ENCODE data around the gene DHRS4L2. TPM values are rescaled to one million over a fixed set of nuclear protein-coding genes. Genes with fewer than 3 reads are reported as not detected.
"Not testable (repeated sequence)": the region's sequence is repeated elsewhere in the genome, so short reads cannot be mapped to it uniquely, and the experiment has no call there.

The DHRS4L2 gene
- total RNA-seq, 1 donor from 2014 or later, result 5.5 TPM

DNA sequence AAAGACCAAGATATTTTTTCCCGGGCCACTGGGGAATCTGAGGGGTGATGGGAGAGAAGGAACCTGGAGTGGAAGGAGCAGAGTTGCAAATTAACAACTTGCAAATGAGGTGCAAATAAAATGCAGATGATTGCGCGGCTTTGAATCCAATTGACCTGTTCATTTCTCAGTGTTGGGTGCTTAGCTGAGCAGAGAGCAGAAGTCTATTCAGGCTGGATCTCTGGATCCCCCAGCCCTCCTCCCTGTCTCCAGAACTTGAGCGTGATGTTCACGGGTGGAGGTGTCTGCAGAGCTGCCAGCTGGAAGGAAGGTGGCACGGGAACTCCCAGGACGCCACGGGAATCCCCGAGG, 19.6 kb upstream of the DHRS4L2 start:
- H3K4me3 ChIP-seq (ENCODE audit: low read depth, low read length); DNase-seq (ENCODE audit: low read depth); FAIRE-seq; H3K36me3 ChIP-seq (ENCODE audit: control insufficient read depth, insufficient read depth, low read length); H3K27me3 ChIP-seq (ENCODE audit: control insufficient read depth, insufficient read depth, low read length): not testable (repeated sequence)

DNA sequence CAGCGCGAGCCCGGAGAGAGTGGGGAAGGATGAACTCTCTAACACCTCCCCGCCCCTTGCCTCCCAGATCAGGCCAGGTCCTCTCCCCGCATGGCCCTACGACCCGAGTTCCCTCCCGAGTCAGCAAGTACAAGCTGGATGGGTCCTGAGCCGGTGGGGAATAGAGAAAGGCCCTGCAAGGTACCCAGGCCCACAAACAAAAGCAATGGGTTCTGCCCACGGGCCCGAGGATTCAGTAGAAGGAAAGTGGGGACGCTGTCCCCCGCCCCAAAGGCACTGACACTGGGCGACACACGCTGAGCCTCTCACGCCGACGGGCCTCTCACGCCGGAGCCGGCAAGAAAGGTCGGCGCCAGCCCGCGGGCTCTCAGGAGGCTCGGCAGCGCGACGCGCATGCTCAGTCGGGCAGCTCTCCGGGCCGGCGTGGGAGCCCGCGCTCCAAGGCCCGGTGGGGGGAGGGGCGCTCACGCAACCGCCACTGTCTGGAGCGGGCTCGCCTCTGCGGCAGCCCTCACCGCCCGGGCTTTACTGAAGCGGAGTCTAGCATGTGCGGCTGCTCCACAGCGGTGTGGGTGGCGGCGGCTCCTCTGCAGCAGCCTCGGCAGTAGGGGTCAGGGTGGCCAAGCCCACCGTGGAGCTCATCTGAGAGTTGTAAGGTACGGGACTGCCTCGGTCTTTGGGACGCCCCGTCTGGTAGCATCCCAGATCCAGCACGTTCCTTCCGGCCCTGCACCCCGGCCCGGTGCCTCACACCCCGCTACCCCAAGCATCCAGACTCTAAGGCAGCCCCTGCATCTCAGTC, 19.0 kb upstream of the DHRS4L2 start:
- not testable (repeated sequence) for H3K27me3 ChIP-seq (ENCODE audit: control insufficient read depth, insufficient read depth, low read length); FAIRE-seq

DNA sequence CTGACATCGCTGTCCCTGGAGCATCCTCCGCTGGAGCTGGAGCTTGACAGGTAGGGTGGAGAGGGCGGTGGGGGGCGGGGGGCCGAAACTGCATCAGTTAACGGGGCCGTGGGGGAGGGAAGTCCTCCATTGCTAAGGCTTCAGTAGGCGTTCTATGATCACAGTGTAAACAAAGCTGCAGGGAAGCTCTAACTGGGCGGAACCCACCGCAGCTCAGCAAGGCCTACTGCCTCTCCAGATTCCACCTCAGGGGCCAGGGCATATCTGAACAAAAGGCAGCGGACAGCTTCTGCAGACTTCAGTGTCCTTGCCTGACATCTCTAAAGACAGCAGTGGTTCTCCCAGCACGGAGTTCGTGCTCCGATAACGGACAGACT, 18.5 kb upstream of the DHRS4L2 start:
- not testable (repeated sequence) for H3K27me3 ChIP-seq (ENCODE audit: control insufficient read depth, insufficient read depth, low read length); FAIRE-seq; H3K4me3 ChIP-seq (ENCODE audit: low read depth, low read length); DNase-seq (ENCODE audit: low read depth); H3K36me3 ChIP-seq (ENCODE audit: control insufficient read depth, insufficient read depth, low read length)

More for the DNA sequence above, 19.0 kb upstream of the DHRS4L2 start:
- H3K4me3 ChIP-seq (ENCODE audit: low read depth, low read length), result peak overlapping the region; percentile 21
- DNase-seq (ENCODE audit: low read depth); H3K36me3 ChIP-seq (ENCODE audit: control insufficient read depth, insufficient read depth, low read length): not testable (repeated sequence)

DNA sequence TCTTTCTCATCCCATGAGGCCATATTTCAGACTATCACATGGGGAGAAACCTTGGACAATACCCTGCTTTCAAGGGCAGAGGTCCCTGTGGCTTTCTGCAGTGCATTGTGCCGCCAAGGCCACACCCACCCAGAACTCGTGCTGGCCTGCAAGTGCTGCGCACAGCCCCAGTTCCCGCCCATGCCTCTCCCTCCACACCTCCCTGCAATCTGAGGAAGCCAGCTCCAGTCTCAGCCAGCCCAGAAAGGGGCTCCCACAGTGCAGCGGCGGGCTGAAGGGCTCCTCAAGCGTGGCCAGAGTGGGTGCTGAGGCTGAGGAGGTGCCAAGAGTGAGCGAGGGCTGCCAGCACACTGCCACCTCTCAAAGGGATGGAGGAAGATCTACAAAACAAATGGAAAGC, 15.6 kb upstream of the DHRS4L2 start:
- FAIRE-seq; H3K4me3 ChIP-seq (ENCODE audit: low read depth, low read length); H3K36me3 ChIP-seq (ENCODE audit: control insufficient read depth, insufficient read depth, low read length); H3K27me3 ChIP-seq (ENCODE audit: control insufficient read depth, insufficient read depth, low read length); DNase-seq (ENCODE audit: low read depth): not testable (repeated sequence)

DNA sequence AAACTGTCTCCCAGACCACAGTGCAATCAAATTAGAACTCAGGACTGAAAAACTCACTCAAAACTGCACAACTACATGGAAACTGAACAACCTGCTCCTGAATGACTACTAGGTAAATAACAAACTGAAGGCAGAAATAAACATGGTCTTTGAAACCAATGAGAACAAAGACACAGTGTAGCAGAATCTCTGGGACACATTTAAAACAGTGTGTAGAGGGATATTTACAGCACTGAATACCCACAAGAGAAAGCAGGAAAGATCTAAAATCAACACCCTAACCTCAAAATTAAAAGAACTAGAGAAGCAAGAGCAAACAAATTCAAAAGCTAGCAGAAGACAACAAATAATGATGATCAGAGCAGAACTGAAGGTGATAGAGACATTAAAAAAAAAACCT, 14.7 kb upstream of the DHRS4L2 start:
- not testable (repeated sequence) for H3K4me3 ChIP-seq (ENCODE audit: low read depth, low read length)

DNA sequence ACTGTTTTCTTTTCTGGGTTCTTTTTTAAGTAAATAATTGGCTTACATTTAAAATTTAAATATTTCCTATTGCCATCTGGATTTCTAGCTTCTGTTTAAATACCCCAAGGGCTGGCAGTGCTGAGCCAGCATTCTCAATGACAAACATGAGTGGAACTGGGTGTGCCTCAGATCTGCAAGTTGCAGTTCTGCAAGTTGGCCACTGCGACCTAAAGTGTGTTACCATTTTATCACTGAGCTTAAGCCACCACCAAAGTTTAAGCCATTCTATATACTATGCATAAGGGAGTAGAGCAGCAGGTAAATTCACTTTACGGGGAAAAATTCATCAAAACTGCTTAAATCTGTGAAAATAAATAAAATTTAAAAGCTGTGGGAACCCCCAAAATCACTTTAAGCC, 11.5 kb upstream of the DHRS4L2 start:
- FAIRE-seq; H3K27me3 ChIP-seq (ENCODE audit: control insufficient read depth, insufficient read depth, low read length); H3K4me3 ChIP-seq (ENCODE audit: low read depth, low read length); H3K36me3 ChIP-seq (ENCODE audit: control insufficient read depth, insufficient read depth, low read length): not testable (repeated sequence)
- TF ChIP-seq, protein P1, sequence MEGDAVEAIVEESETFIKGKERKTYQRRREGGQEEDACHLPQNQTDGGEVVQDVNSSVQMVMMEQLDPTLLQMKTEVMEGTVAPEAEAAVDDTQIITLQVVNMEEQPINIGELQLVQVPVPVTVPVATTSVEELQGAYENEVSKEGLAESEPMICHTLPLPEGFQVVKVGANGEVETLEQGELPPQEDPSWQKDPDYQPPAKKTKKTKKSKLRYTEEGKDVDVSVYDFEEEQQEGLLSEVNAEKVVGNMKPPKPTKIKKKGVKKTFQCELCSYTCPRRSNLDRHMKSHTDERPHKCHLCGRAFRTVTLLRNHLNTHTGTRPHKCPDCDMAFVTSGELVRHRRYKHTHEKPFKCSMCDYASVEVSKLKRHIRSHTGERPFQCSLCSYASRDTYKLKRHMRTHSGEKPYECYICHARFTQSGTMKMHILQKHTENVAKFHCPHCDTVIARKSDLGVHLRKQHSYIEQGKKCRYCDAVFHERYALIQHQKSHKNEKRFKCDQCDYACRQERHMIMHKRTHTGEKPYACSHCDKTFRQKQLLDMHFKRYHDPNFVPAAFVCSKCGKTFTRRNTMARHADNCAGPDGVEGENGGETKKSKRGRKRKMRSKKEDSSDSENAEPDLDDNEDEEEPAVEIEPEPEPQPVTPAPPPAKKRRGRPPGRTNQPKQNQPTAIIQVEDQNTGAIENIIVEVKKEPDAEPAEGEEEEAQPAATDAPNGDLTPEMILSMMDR (IDR thresholded peaks at IDR 0.05; ENCODE audit: insufficient read depth, low read length, severe bottlenecking), result peak; percentile 23
- DNase-seq (ENCODE audit: low read depth), result peak; percentile 33

More for the DNA sequence above, 14.7 kb upstream of the DHRS4L2 start:
- not testable (repeated sequence) for DNase-seq (ENCODE audit: low read depth); FAIRE-seq; H3K36me3 ChIP-seq (ENCODE audit: control insufficient read depth, insufficient read depth, low read length); H3K27me3 ChIP-seq (ENCODE audit: control insufficient read depth, insufficient read depth, low read length)

DNA sequence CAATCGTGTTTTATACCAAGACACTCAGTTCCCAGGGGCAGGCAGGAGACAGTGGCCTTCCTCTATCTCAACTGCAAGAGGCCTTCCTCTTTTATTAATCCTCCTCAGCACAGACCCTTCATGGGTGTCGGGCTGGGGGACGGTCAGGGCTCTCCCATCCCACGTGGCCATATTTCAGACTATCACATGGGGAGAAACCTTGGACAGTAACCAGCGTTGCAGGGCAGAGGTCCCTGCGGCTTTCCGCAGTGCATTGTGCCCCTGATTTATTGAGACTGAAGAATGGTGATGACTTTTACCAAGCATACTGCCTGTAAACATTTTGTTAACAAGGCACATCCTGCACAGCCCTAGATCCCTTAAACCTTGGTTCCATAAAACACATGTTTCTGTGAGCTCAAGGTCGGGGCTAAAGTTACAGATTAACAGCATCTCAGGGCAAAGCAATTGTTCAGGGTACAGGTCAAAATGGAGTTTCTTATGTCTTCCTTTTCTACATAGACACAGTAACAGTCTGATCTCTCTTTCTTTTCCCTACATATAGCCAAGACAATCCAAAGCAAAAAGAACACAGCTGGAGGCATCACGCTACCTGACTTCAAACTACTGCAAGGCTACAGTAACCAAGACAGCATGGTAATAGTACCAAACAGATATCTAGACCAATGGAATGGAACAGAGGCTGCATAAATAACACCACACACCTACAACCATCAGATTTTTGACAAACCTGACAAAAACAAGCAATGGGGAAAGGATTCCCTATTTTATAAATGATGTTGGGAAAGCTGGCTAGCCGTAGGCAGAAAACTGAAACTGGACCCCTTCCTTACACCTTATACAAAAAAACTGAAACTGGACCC, 6.5 kb upstream of the DHRS4L2 start:
- H3K4me3 ChIP-seq (ENCODE audit: low read depth, low read length); H3K36me3 ChIP-seq (ENCODE audit: control insufficient read depth, insufficient read depth, low read length); H3K27me3 ChIP-seq (ENCODE audit: control insufficient read depth, insufficient read depth, low read length); FAIRE-seq; DNase-seq (ENCODE audit: low read depth): not testable (repeated sequence)

DNA sequence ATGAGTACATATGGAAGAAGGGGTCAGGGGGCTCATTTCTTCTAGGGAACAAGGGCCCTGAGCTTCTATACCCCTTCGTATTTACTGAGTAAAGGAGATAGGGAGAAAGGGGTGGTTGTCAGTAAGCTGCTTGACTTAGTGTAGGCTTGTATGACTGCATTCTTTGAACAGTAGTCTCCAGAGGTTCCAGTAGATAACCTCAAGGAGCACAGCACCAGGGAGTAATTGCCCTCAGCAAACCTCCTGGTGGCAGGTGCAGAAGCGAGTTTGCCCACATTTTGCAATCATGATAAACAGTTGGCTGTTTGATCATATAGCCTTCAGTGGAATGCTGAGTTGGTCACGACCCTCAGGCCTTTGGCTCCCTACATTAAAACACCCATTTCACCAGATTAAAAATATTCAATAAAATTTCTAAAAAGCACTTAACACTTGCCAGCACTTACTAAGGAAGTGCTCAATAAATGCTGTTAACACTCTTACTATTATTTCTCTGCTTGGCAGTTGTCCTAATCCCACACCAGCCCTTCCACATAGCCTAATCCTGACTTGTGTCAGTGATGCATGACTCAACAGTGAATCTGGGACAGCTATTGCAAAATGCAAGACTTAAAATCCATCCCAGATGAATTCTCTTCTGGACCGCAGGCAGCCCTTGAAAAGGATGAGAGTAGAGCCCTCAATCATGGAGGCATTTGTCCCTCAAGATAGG, 3.7 kb upstream of the DHRS4L2 start:
- DNase-seq (ENCODE audit: low read depth) (peak; percentile 87), FAIRE-seq (no peak)
- Histone ChIP-seq H3K36me3 (ENCODE audit: control insufficient read depth, insufficient read depth, low read length) (no peaks in the 10 kb centered on the region), H3K4me3 (ENCODE audit: low read depth, low read length) (no peak overlapping the region), H3K27me3 (ENCODE audit: control insufficient read depth, insufficient read depth, low read length) (no peaks in the 10 kb centered on the region)
- TF ChIP-seq, protein P1 (IDR thresholded peaks at IDR 0.05; ENCODE audit: insufficient read depth, low read length, severe bottlenecking), result peak; percentile 13

DNA sequence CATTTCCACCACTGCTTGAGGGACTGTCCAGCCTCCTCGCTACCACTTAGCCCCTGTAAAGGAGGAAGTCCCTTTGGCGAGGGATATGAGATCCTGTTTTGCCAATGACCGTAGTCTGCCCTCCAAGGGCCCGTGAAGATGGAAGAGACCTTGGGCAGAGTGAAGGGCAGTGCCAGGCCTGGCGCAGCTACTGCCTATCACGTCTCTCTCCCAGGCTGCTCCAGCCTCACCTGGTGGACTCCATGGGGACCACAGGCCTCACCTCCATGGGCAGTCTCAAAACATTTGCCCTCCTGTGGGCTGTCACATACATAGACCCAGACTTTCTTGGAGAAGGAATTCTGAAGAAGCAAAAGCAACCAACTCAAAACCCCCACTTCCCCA, 514 bp upstream of the DHRS4L2 start:
- not testable (repeated sequence) for H3K36me3 ChIP-seq (ENCODE audit: control insufficient read depth, insufficient read depth, low read length); FAIRE-seq; DNase-seq (ENCODE audit: low read depth); H3K27me3 ChIP-seq (ENCODE audit: control insufficient read depth, insufficient read depth, low read length); H3K4me3 ChIP-seq (ENCODE audit: low read depth, low read length)

DNA sequence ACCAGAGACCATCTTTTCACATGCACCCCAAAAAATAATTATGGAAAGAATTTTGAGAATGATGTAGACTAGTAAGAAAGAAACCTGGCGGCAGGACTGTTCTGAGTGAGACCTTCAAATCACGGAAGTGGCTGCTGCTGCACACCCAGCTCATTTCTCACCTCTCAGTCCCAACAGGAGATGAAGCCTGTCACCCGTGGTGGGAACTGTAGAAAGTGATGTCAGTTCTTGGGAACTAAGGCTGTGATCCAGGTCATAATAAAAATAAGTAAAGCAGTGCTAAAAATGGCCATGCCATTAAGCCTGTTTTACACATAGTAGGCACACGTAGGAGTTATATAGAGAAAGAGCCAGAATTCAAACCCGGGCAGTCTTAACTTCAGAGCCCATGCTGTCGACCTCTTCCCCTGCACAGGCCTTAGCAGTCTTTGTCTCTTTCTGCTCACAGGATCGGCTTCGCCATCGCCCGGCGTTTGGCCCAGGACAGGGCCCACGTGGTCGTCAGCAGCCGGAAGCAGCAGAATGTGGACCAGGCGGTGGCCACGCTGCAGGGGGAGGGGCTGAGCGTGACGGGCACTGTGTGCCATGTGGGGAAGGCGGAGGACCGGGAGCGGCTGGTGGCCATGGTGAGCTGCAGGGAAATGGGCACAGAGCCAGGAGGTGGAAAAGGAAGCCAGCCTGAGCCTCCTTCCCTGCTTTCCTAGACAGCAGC, 1.2 kb downstream of the DHRS4L2 start:
- not testable (repeated sequence) for H3K27me3 ChIP-seq (ENCODE audit: control insufficient read depth, insufficient read depth, low read length); FAIRE-seq; H3K36me3 ChIP-seq (ENCODE audit: control insufficient read depth, insufficient read depth, low read length); DNase-seq (ENCODE audit: low read depth); H3K4me3 ChIP-seq (ENCODE audit: low read depth, low read length)

DNA sequence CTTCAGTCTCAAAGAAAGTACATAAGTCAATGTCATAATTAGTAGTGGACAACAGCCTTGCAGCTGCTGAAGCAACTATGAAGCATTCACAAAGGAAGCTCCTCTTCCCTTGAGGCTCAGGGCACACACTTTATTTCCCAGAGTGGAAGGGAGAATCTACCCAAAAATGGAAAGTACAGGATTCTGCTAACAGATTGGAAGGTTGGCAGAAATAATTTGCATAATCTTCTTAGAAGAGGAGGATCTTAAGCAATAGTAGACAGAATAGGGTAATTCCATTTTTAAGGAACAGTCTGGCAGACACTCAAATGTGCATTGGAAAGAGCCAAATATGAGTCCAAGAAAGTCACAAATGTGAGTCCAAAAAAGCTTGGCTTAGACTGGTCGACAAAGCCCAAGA, 2.2 kb downstream of the DHRS4L2 start:
- DNase-seq (ENCODE audit: low read depth); H3K27me3 ChIP-seq (ENCODE audit: control insufficient read depth, insufficient read depth, low read length); H3K4me3 ChIP-seq (ENCODE audit: low read depth, low read length); H3K36me3 ChIP-seq (ENCODE audit: control insufficient read depth, insufficient read depth, low read length); FAIRE-seq: not testable (repeated sequence)

Measured in bronchial epithelial cell (primary cell).